ENCODE results near the gene CORO2B.

- TF ChIP-seq CTCF (conservative IDR thresholded peaks at IDR 0.05; ENCODE audit: low read depth, low read length): no peak
- TF ChIP-seq EZH2 (IDR thresholded peaks at IDR 0.05; ENCODE audit: borderline replicate concordance, low read depth, low read length, poor library complexity, severe bottlenecking): no peak
Measured at GRCh38 chr15:68638953-68639515, 60.2 kb downstream of the CORO2B start.

Data from A673 (cell line).